Measurements from ENCODE around the gene TULP4.

DNA sequence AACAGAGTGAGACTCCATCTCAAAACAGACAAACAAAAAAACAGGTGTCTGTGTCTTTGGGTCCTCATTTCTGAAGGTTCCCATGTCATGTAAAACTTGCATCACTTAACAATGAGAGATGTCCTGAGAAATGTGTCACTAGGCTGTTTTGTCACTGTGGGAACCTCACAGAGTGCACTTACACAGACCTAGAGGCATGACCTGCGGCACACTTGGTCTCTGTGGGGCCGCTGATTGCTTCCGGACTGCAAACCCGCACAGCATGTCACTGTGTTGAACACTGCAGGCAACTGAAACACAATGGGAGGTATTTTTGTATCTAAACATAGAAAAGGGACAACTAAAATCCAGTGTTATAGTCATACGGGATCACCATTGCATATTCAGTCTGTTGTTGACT lies 205.3 kb downstream of the TULP4 start:
- TF ChIP-seq, protein P1, sequence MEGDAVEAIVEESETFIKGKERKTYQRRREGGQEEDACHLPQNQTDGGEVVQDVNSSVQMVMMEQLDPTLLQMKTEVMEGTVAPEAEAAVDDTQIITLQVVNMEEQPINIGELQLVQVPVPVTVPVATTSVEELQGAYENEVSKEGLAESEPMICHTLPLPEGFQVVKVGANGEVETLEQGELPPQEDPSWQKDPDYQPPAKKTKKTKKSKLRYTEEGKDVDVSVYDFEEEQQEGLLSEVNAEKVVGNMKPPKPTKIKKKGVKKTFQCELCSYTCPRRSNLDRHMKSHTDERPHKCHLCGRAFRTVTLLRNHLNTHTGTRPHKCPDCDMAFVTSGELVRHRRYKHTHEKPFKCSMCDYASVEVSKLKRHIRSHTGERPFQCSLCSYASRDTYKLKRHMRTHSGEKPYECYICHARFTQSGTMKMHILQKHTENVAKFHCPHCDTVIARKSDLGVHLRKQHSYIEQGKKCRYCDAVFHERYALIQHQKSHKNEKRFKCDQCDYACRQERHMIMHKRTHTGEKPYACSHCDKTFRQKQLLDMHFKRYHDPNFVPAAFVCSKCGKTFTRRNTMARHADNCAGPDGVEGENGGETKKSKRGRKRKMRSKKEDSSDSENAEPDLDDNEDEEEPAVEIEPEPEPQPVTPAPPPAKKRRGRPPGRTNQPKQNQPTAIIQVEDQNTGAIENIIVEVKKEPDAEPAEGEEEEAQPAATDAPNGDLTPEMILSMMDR (IDR thresholded peaks at IDR 0.05), result no peak
- no peak for TF ChIP-seq POLR2A (IDR thresholded peaks at IDR 0.05)

All from uterus (tissue), 2 donors.